H1 (cell line): ENCODE measurements around the gene ANKRD9. TPM values are rescaled to one million over a fixed set of nuclear protein-coding genes. Genes with fewer than 3 reads are reported as not detected.

Experiments
- CTCF ChIA-PET: fragments of 300-600 bp; sonication (Branson Sonifier 250); formaldehyde crosslinking; loops from one replicate; lab custom pipeline; 2021; ENCODE audit not compliant: partially characterized antibody; lab: Charles Lee
- POLR2A ChIA-PET: fragments of 300-600 bp; sonication (Branson Sonifier 250); formaldehyde crosslinking; loops from one replicate; lab custom pipeline; 2021; ENCODE audit warnings: inconsistent platforms; ENCODE audit not compliant: partially characterized antibody; lab: Charles Lee
- DNase-seq, 2 experiments: peaks; one replicate each; pipeline versions ENCODE4 v3.0.0 to v3.0.0-alpha.2; 2010 to 2022; ENCODE audit warnings: low spot score in 2 of 2, low read depth in 1 of 2, mixed read lengths in 1 of 2
- FAIRE-seq: peaks from 2 replicates; lab custom pipeline; 2011; peaks lifted over from hg19 to GRCh38; lab: Jason Lieb, UNC
- H2AFZ ChIP-seq: 2 replicates; pipeline ENCODE4 v1.8.1; 2012; ENCODE audit warnings: low read length, inconsistent platforms
- H2AK5ac ChIP-seq: 2 replicates; pipeline ENCODE4 v1.6.1; 2013; ENCODE audit warnings: low read depth, low read length
- H2BK120ac ChIP-seq: replicated peaks from 2 replicates; pipeline ENCODE3; 2013; ENCODE audit warnings: low read depth, low read length, inconsistent platforms
- H2BK12ac ChIP-seq: 2 replicates; pipeline ENCODE4 v1.6.1; 2013; ENCODE audit warnings: low read depth, low read length
- H2BK15ac ChIP-seq: 2 replicates; pipeline ENCODE4 v1.6.1; 2013; ENCODE audit warnings: low read length
- H2BK20ac ChIP-seq: 2 replicates; pipeline ENCODE4 v1.6.1; 2013; ENCODE audit warnings: low read length
- H2BK5ac ChIP-seq: 2 replicates; pipeline ENCODE4 v1.6.1; 2013; ENCODE audit warnings: low read depth, low read length
- H3K14ac ChIP-seq: 2 replicates; pipeline ENCODE4 v1.6.1; 2013; ENCODE audit warnings: inconsistent platforms; ENCODE audit not compliant: insufficient read length
- H3K18ac ChIP-seq: 2 replicates; pipeline ENCODE4 v1.6.1; 2013; ENCODE audit warnings: low read length; ENCODE audit errors: extremely low read depth
- H3K23ac ChIP-seq: 2 replicates; pipeline ENCODE4 v1.6.1; 2013; ENCODE audit warnings: inconsistent platforms; ENCODE audit not compliant: insufficient read length
- H3K23me2 ChIP-seq: 2 replicates; pipeline ENCODE4 v1.6.1; 2013; ENCODE audit warnings: low read depth, low read length
- H3K27ac ChIP-seq: 2 replicates; pipeline ENCODE4 v1.6.1; 2011; ENCODE audit warnings: low read depth, low read length, inconsistent platforms
- H3K27me3 ChIP-seq, 4 experiments: replicated peaks in 1 of 4; 1 replicate in 1 of 4; 2 replicates in 3 of 4; pipeline versions ENCODE4 v1.6.1 to v1.8.1; 2011 to 2013; ENCODE audit warnings: low read length in 3 of 4, mild to moderate bottlenecking in 3 of 4, inconsistent platforms in 2 of 4, mixed read lengths in 2 of 4, moderate library complexity in 1 of 4; ENCODE audit not compliant: control insufficient read depth in 3 of 4, insufficient read depth in 3 of 4; ENCODE audit errors: extremely low read depth in 1 of 4
- H3K36me3 ChIP-seq, 4 experiments: 2 replicates each; pipeline versions ENCODE4 v1.6.1 to v1.8.1; 2011 to 2013; ENCODE audit warnings: mild to moderate bottlenecking in 4 of 4, low read length in 3 of 4, moderate library complexity in 2 of 4, control low read depth in 1 of 4, inconsistent platforms in 1 of 4; ENCODE audit not compliant: insufficient read depth in 4 of 4, control insufficient read depth in 2 of 4
- H3K4ac ChIP-seq: replicated peaks from 2 replicates; pipeline ENCODE3; 2013; ENCODE audit warnings: low read length, low read depth, mixed read lengths, inconsistent platforms; ENCODE audit not compliant: insufficient read length
- H3K4me1 ChIP-seq, 4 experiments: replicated peaks in 1 of 4; 1 replicate in 1 of 4; 2 replicates in 3 of 4; pipeline versions ENCODE4 v1.6.1 to v1.8.1; 2011 to 2013; ENCODE audit warnings: low read length in 3 of 4, inconsistent platforms in 2 of 4, mixed read lengths in 1 of 4; ENCODE audit not compliant: insufficient read depth in 4 of 4, control insufficient read depth in 3 of 4
- H3K4me2 ChIP-seq, 2 experiments: 2 replicates each; pipeline versions ENCODE4 v1.6.1 to v1.8.1; 2011 to 2013; ENCODE audit warnings: low read depth in 2 of 2, low read length in 2 of 2, control low read depth in 1 of 2, inconsistent platforms in 1 of 2, mild to moderate bottlenecking in 1 of 2; ENCODE audit not compliant: insufficient read depth in 1 of 2
- H3K4me3 ChIP-seq, 4 experiments: fragments of 200-600, 300-600 bp in 1 of 4; sonication (generic), shearing (Covaris generic), sonication (Bioruptor Twin) in 1 of 4; 2 replicates each; pipeline versions ENCODE4 v1.5.1 to v1.8.1; 2011 to 2016; ENCODE audit warnings: low read length in 4 of 4, low read depth in 3 of 4, control low read depth in 2 of 4, inconsistent platforms in 2 of 4, mild to moderate bottlenecking in 2 of 4, mixed read lengths in 1 of 4, moderate library complexity in 1 of 4; ENCODE audit not compliant: insufficient read depth in 2 of 4; ENCODE audit errors: extremely low read depth in 1 of 4
- H3K56ac ChIP-seq: replicated peaks from 2 replicates; pipeline ENCODE3; 2013; ENCODE audit warnings: low read depth, mild to moderate bottlenecking, mixed read lengths, low read length, inconsistent platforms; ENCODE audit not compliant: insufficient read length
- H3K79me1 ChIP-seq: 2 replicates; pipeline ENCODE4 v1.6.1; 2013; ENCODE audit warnings: low read depth, low read length, control low read depth
- H3K79me2 ChIP-seq, 2 experiments: 2 replicates each; pipeline versions ENCODE4 v1.6.1 to v1.8.1; 2012 to 2013; ENCODE audit warnings: low read length in 2 of 2, mild to moderate bottlenecking in 2 of 2, inconsistent platforms in 1 of 2; ENCODE audit not compliant: insufficient read depth in 2 of 2, control insufficient read depth in 1 of 2
- H3K9ac ChIP-seq, 4 experiments: replicated peaks in 1 of 4; 1 replicate in 1 of 4; 2 replicates in 3 of 4; pipeline versions ENCODE4 v1.6.1 to v1.8.1; 2011 to 2013; ENCODE audit warnings: low read depth in 3 of 4, low read length in 3 of 4, control low read depth in 2 of 4, mild to moderate bottlenecking in 2 of 4, moderate library complexity in 2 of 4, inconsistent platforms in 1 of 4; ENCODE audit errors: extremely low read depth in 1 of 4
- H3K9me3 ChIP-seq, 2 experiments: 2 replicates each; pipeline versions ENCODE4 v1.6.1 to v1.8.1; 2012 to 2013; ENCODE audit warnings: mild to moderate bottlenecking in 2 of 2, moderate library complexity in 2 of 2, control low read depth in 1 of 2, inconsistent platforms in 1 of 2, low read depth in 1 of 2, low read length in 1 of 2, mixed read lengths in 1 of 2; ENCODE audit not compliant: insufficient read depth in 2 of 2
- H4K20me1 ChIP-seq, 2 experiments: replicated peaks in 1 of 2; 2 replicates each; pipeline versions ENCODE3 to v1.8.1; 2011 to 2013; ENCODE audit warnings: inconsistent platforms in 2 of 2, low read length in 2 of 2, mild to moderate bottlenecking in 1 of 2; ENCODE audit not compliant: insufficient read depth in 2 of 2, control insufficient read depth in 1 of 2
- H4K5ac ChIP-seq: 2 replicates; pipeline ENCODE4 v1.6.1; 2013; ENCODE audit warnings: low read length, low read depth, mixed read lengths, inconsistent platforms; ENCODE audit not compliant: insufficient read length
- H4K8ac ChIP-seq: 2 replicates; pipeline ENCODE4 v1.8.0; 2013; ENCODE audit warnings: mild to moderate bottlenecking, moderate library complexity, low read length, inconsistent platforms; ENCODE audit not compliant: insufficient read depth; ENCODE audit errors: extremely low read depth
- H4K91ac ChIP-seq: replicated peaks from 2 replicates; pipeline ENCODE3; 2013; ENCODE audit warnings: low read length, mixed read lengths, inconsistent platforms; ENCODE audit not compliant: insufficient read length
- BCL11A ChIP-seq, 2 experiments: IDR thresholded peaks; one replicate each; pipeline ENCODE4 v1.6.1; 2011; ENCODE audit warnings: low read depth in 2 of 2, low read length in 2 of 2, mild to moderate bottlenecking in 2 of 2
- EP300 ChIP-seq, 2 experiments: IDR thresholded peaks; 1 replicate in 1 of 2; 2 replicates in 1 of 2; pipeline ENCODE4 v1.6.1; 2011 to 2012; ENCODE audit warnings: low read depth in 2 of 2, low read length in 2 of 2, mild to moderate bottlenecking in 2 of 2, borderline replicate concordance in 1 of 2, inconsistent platforms in 1 of 2, moderate library complexity in 1 of 2
- JUN ChIP-seq: IDR thresholded peaks from 2 replicates; pipeline ENCODE4 v1.6.1; 2011; ENCODE audit warnings: low read depth, mild to moderate bottlenecking, improper control_type of control experiment, low read length
- RFX5 ChIP-seq: IDR thresholded peaks from 2 replicates; pipeline ENCODE4 v1.6.1; 2011; ENCODE audit warnings: low read depth, low read length, improper control_type of control experiment, borderline replicate concordance
- SAP30 ChIP-seq: fragments of 300-600 bp; sonication (generic); IDR thresholded peaks from 2 replicates; pipeline ENCODE4 v1.7.1; 2012; ENCODE audit warnings: low read length, moderate library complexity, mild to moderate bottlenecking, inconsistent platforms; ENCODE audit not compliant: insufficient read depth, insufficient replicate concordance
- WGBS, 2 experiments: shearing (Covaris generic) in 1 of 2; methylation state at CpG; one replicate each; pipeline versions ENCODE4 v1.1.6 to v1.1.7; 2013 to 2015; ENCODE audit warnings: low lambda C conversion rate in 2 of 2, mixed read lengths in 2 of 2, inconsistent platforms in 1 of 2, low coverage in 1 of 2, missing lambda C conversion rate in 1 of 2; ENCODE audit not compliant: insufficient replicate concordance in 2 of 2, insufficient coverage in 1 of 2, insufficient read length in 1 of 2; ENCODE audit errors: extremely low coverage in 1 of 2, missing lambda C conversion rate in 1 of 2; 5-methylcytosine and 5-hydroxymethylcytosine counted together
- polyA plus RNA-seq, 7 experiments: library from polyadenylated mRNA; depleted of rRNA in 3 of 7; stranded (reverse) in 5 of 7; unstranded in 2 of 7; fragments of >200 nt in 5 of 7; fragments of 200-250 nt in 2 of 7; gene quantifications; 1 replicate in 5 of 7; 2 replicates in 1 of 7; 4 replicates in 1 of 7; pipeline versions ENCODE4 v1.2.1 to v1.2.3, GENCODE V29; 2011 to 2013; ENCODE audit warnings: missing spikeins in 2 of 7, mixed read lengths in 2 of 7
- total RNA-seq: library from RNA; stranded (reverse); fragmentation: NEBNext Ultra II Directional; extraction: Animal tissue kit (Norgen Biotek cat#: 25700); gene quantifications from 2 replicates; pipeline ENCODE4 v1.2.1, GENCODE V29; 2021

The ANKRD9 gene
- total and polyA plus RNA-seq, 2 of the 8 experiments (the other 6 are each of a cell fraction or from before 2014, with no cell fraction given), result 37.0 to 41.8 TPM

DNA sequence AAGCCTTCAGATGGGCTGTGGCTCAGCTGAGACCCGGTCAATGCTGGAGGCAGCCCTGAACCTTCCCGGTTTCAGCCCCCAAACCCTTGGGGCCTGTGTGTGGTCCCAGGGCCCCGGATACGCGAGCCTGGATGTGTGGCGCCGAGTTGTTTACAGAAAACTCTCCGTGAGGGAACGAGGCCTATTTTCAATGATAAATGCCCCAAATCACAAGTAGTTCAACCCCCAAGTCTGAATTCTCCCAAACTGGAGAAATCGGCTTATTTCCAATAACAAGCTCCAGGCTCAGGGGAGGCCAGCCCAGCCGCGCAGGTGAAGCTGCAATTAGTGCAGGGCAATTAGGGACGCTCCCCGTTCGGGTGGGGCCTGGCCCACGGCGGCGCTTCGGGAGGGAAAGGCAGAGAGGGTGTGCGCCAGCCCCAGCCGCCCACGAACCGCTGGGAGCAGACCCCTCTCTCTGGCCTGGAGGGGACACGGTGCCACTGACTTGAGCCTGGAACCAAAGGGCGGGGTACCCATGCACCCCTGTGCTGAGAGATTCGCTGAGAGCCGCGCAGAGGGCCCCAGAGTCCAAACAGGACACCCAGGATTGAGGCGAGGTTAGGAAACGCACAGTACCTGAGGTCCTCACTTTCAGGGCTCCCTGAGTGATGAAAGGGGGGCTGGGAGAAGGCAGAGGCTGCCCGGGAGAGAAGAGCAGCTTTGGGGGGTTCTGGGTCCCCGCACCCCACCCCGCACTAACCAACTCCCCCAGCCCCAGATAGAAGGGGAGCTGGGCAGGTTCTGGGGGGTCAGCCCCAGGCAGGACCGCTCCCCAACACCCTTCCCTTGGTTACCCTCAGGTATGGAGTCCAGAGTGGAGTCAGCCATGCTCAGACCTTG lies 14.2 kb upstream of the ANKRD9 start:
- peaks cover 0 to 10% (median 0%) of the 10 kb centered on the region in 4 experiments; a peak in 2 of 7 replicates for H3K4me1 ChIP-seq
- H4K8ac ChIP-seq, result peak overlapping the region; percentile 35; the same call in 1 of the 2 replicates
- H3K79me2 ChIP-seq, result no peaks in the 10 kb centered on the region
- no peak overlapping the region for H2AFZ ChIP-seq
- H3K36me3 ChIP-seq, result no peaks in the 10 kb centered on the region
- no peak overlapping the region for H2BK5ac ChIP-seq
- H3K14ac ChIP-seq, result no peak overlapping the region
- H3K27ac ChIP-seq, result no peak overlapping the region
- H3K18ac ChIP-seq, result peak overlapping the region; percentile 48
- no peak overlapping the region for H3K56ac ChIP-seq
- FAIRE-seq, result no peak
- no peak overlapping the region for H4K5ac ChIP-seq
- no peak overlapping the region for H3K4ac ChIP-seq
- ChIA-PET CTCF (interaction anchor here (0.7 to 2.3 kb wide), 30 partner anchors 11 to 373 kb away, joined by 3 to 15 read pairs (median 4); no protein-coding TSS in a partner anchor), POLR2A (interaction anchor here (1.1 to 1.7 kb wide), 6 partner anchors 14 to 262 kb away, joined by 3 to 6 read pairs (median 4); partner anchors contain the start of gene ANKRD9)
- 74% methylated on average over 31 of the region's 34 CpGs; no CpG with 5 or more reads in 1 of the 2 experiments for WGBS, 2 experiments
- no peaks in the 10 kb centered on the region for H3K27me3 ChIP-seq
- H3K23me2 ChIP-seq, result peaks cover 3% of the 10 kb centered on the region; the same call in 1 of the 2 replicates
- H3K9me3 ChIP-seq, result no peaks in the 10 kb centered on the region
- DNase-seq, result no peak
- TF ChIP-seq SAP30 (no peak), RFX5 (no peak), BCL11A (IDR thresholded peaks at IDR 0.05; ENCODE audit: low read depth in 2 of 2, low read length in 2 of 2) (no peak), JUN (no peak), EP300 (IDR thresholded peaks at IDR 0.05; ENCODE audit: borderline replicate concordance in 1 of 2, low read depth in 2 of 2, low read length in 2 of 2) (no peak)
- H4K91ac ChIP-seq, result peak overlapping the region; percentile 52
- H2BK120ac ChIP-seq, result no peak overlapping the region
- no peak overlapping the region for H2BK20ac ChIP-seq
- H3K79me1 ChIP-seq, result no peaks in the 10 kb centered on the region
- 0 out of 2 replicates have a peak overlapping the region, but pooled peaks have one; percentile 80 for H2BK12ac ChIP-seq
- H3K4me3 ChIP-seq, result no peak overlapping the region
- H3K4me2 ChIP-seq, result peak overlapping the region in 1 of 2 experiments; percentile 33; a peak in 1 of 4 replicates
- peak overlapping the region; percentile 29; the same call in 1 of the 2 replicates for H2BK15ac ChIP-seq
- no peaks in the 10 kb centered on the region for H4K20me1 ChIP-seq
- H3K9ac ChIP-seq, result no peak overlapping the region
- no peak overlapping the region for H3K23ac ChIP-seq
- H2AK5ac ChIP-seq, result no peak overlapping the region
